ENCODE measurements around the gene LRP2BP. TPM values are rescaled to one million over a fixed set of nuclear protein-coding genes. Genes with fewer than 3 reads are reported as not detected.

LRP2BP gene
- total RNA-seq, 1 experiment from 2014 or later, result 0.33 TPM

DNA sequence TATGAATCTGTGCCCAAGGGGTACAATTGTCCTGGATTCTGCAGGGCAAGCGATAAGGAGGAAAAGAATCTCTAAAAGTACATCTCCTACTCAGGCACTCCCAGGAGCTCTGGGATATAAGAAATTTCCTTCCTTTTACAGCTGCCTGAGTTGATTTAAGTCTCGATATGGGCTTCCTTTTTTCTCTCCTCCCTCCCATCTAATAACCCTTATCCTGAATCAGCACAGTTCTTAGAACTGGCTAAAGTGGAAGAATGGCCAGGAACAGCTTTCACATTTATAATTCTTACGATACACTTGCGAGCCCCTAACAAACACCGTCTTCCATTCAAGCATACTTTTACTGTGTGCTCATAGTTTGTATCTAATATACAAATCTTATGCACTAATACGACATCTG is 21.2 kb downstream of the LRP2BP start:
- CTCF ChIA-PET, result no interaction called here
- TF ChIP-seq, protein P1, sequence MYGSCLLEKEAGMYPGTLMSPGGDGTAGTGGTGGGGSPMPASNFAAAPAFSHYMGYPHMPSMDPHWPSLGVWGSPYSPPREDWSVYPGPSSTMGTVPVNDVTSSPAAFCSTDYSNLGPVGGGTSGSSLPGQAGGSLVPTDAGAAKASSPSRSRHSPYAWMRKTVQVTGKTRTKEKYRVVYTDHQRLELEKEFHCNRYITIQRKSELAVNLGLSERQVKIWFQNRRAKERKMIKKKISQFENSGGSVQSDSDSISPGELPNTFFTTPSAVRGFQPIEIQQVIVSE (CRISPR knock-in tag; IDR thresholded peaks at IDR 0.05; ENCODE audit: borderline replicate concordance), result no peak
- no peak for TF ChIP-seq NFE2L1 (CRISPR knock-in tag; IDR thresholded peaks at IDR 0.05)
- TF ChIP-seq, protein P2, sequence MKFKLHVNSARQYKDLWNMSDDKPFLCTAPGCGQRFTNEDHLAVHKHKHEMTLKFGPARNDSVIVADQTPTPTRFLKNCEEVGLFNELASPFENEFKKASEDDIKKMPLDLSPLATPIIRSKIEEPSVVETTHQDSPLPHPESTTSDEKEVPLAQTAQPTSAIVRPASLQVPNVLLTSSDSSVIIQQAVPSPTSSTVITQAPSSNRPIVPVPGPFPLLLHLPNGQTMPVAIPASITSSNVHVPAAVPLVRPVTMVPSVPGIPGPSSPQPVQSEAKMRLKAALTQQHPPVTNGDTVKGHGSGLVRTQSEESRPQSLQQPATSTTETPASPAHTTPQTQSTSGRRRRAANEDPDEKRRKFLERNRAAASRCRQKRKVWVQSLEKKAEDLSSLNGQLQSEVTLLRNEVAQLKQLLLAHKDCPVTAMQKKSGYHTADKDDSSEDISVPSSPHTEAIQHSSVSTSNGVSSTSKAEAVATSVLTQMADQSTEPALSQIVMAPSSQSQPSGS (CRISPR knock-in tag; IDR thresholded peaks at IDR 0.05; ENCODE audit: borderline replicate concordance, low read depth), result no peak
- TF ChIP-seq NR2C2 (CRISPR knock-in tag; IDR thresholded peaks at IDR 0.05), result no peak
- TF ChIP-seq FOXP1 (CRISPR knock-in tag; IDR thresholded peaks at IDR 0.05; ENCODE audit: borderline replicate concordance), result no peak
- TF ChIP-seq, protein P3, sequence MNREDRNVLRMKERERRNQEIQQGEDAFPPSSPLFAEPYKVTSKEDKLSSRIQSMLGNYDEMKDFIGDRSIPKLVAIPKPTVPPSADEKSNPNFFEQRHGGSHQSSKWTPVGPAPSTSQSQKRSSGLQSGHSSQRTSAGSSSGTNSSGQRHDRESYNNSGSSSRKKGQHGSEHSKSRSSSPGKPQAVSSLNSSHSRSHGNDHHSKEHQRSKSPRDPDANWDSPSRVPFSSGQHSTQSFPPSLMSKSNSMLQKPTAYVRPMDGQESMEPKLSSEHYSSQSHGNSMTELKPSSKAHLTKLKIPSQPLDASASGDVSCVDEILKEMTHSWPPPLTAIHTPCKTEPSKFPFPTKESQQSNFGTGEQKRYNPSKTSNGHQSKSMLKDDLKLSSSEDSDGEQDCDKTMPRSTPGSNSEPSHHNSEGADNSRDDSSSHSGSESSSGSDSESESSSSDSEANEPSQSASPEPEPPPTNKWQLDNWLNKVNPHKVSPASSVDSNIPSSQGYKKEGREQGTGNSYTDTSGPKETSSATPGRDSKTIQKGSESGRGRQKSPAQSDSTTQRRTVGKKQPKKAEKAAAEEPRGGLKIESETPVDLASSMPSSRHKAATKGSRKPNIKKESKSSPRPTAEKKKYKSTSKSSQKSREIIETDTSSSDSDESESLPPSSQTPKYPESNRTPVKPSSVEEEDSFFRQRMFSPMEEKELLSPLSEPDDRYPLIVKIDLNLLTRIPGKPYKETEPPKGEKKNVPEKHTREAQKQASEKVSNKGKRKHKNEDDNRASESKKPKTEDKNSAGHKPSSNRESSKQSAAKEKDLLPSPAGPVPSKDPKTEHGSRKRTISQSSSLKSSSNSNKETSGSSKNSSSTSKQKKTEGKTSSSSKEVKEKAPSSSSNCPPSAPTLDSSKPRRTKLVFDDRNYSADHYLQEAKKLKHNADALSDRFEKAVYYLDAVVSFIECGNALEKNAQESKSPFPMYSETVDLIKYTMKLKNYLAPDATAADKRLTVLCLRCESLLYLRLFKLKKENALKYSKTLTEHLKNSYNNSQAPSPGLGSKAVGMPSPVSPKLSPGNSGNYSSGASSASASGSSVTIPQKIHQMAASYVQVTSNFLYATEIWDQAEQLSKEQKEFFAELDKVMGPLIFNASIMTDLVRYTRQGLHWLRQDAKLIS (CRISPR knock-in tag; IDR thresholded peaks at IDR 0.05; ENCODE audit: borderline replicate concordance), result no peak
- TF ChIP-seq, protein P4, sequence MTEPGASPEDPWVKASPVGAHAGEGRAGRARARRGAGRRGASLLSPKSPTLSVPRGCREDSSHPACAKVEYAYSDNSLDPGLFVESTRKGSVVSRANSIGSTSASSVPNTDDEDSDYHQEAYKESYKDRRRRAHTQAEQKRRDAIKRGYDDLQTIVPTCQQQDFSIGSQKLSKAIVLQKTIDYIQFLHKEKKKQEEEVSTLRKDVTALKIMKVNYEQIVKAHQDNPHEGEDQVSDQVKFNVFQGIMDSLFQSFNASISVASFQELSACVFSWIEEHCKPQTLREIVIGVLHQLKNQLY (CRISPR knock-in tag; IDR thresholded peaks at IDR 0.05), result no peak
- TF ChIP-seq, protein P5, sequence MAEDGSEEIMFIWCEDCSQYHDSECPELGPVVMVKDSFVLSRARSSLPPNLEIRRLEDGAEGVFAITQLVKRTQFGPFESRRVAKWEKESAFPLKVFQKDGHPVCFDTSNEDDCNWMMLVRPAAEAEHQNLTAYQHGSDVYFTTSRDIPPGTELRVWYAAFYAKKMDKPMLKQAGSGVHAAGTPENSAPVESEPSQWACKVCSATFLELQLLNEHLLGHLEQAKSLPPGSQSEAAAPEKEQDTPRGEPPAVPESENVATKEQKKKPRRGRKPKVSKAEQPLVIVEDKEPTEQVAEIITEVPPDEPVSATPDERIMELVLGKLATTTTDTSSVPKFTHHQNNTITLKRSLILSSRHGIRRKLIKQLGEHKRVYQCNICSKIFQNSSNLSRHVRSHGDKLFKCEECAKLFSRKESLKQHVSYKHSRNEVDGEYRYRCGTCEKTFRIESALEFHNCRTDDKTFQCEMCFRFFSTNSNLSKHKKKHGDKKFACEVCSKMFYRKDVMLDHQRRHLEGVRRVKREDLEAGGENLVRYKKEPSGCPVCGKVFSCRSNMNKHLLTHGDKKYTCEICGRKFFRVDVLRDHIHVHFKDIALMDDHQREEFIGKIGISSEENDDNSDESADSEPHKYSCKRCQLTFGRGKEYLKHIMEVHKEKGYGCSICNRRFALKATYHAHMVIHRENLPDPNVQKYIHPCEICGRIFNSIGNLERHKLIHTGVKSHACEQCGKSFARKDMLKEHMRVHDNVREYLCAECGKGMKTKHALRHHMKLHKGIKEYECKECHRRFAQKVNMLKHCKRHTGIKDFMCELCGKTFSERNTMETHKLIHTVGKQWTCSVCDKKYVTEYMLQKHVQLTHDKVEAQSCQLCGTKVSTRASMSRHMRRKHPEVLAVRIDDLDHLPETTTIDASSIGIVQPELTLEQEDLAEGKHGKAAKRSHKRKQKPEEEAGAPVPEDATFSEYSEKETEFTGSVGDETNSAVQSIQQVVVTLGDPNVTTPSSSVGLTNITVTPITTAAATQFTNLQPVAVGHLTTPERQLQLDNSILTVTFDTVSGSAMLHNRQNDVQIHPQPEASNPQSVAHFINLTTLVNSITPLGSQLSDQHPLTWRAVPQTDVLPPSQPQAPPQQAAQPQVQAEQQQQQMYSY (CRISPR knock-in tag; IDR thresholded peaks at IDR 0.05), result no peak
- TF ChIP-seq, protein P6, sequence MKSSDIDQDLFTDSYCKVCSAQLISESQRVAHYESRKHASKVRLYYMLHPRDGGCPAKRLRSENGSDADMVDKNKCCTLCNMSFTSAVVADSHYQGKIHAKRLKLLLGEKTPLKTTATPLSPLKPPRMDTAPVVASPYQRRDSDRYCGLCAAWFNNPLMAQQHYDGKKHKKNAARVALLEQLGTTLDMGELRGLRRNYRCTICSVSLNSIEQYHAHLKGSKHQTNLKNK (CRISPR knock-in tag; IDR thresholded peaks at IDR 0.05), result no peak
- TF ChIP-seq OVOL2 (CRISPR knock-in tag; IDR thresholded peaks at IDR 0.05; ENCODE audit: borderline replicate concordance), result no peak
- no peak for TF ChIP-seq GABPB1 (CRISPR knock-in tag; IDR thresholded peaks at IDR 0.05)
- Mint-ChIP-seq H3K36me3 (peaks cover 5% of the 10 kb centered on the region; the same call in 1 of the 2 replicates), H3K4me1 (peaks cover 7% of the 10 kb centered on the region), H3K27ac (no peak overlapping the region; the same call in 1 of the 2 replicates), H3K4me3 (no peak overlapping the region), H3K9me3 (no peaks in the 10 kb centered on the region), H3K27me3 (ENCODE audit: low read depth) (no peaks in the 10 kb centered on the region)
- ATAC-seq, result no peak
- POLR2A ChIA-PET, result no interaction called here
- no peak for DNase-seq (ENCODE audit: low spot score)

DNA sequence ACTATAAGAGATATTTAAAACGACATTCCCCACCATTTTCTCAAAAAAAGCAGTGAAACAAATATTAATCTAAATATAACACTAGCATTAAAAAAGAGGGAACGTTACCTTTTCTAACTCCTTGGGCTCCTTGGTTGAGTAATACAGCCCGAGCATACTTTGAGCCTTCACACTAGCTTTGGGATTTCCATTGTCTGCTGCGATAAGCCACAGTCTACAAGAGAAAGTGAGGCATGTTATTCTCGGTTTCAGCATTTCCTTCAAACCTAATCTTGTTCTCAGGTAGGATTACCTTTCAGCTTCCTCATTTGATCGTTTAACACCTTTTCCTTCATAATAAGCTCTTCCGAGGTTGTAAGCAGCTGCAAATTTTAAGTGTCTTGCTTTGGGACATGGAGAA is 21.7 kb downstream of the LRP2BP start:
- H3K27ac Mint-ChIP-seq, result no peak overlapping the region
- TF ChIP-seq SMAD3 (CRISPR knock-in tag; IDR thresholded peaks at IDR 0.05; ENCODE audit: borderline replicate concordance) (no peak), MYBL2 (CRISPR knock-in tag; IDR thresholded peaks at IDR 0.05) (no peak), ZNF263 (CRISPR knock-in tag; IDR thresholded peaks at IDR 0.05; ENCODE audit: low read depth) (no peak), RORB (CRISPR knock-in tag; IDR thresholded peaks at IDR 0.05) (no peak), ZNF423 (CRISPR knock-in tag; IDR thresholded peaks at IDR 0.05) (no peak)
- TF ChIP-seq, protein P7, sequence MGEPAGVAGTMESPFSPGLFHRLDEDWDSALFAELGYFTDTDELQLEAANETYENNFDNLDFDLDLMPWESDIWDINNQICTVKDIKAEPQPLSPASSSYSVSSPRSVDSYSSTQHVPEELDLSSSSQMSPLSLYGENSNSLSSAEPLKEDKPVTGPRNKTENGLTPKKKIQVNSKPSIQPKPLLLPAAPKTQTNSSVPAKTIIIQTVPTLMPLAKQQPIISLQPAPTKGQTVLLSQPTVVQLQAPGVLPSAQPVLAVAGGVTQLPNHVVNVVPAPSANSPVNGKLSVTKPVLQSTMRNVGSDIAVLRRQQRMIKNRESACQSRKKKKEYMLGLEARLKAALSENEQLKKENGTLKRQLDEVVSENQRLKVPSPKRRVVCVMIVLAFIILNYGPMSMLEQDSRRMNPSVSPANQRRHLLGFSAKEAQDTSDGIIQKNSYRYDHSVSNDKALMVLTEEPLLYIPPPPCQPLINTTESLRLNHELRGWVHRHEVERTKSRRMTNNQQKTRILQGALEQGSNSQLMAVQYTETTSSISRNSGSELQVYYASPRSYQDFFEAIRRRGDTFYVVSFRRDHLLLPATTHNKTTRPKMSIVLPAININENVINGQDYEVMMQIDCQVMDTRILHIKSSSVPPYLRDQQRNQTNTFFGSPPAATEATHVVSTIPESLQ (CRISPR knock-in tag; IDR thresholded peaks at IDR 0.05), result no peak
- TF ChIP-seq, protein P3 (CRISPR knock-in tag; IDR thresholded peaks at IDR 0.05; ENCODE audit: borderline replicate concordance), result no peak

More for the DNA sequence above, 21.7 kb downstream of the LRP2BP start:
- Mint-ChIP-seq H3K36me3 (peaks cover 5% of the 10 kb centered on the region; the same call in 1 of the 2 replicates), H3K4me1 (peaks cover 11% of the 10 kb centered on the region), H3K9me3 (no peaks in the 10 kb centered on the region), H3K4me3 (no peak overlapping the region), H3K27me3 (ENCODE audit: low read depth) (no peaks in the 10 kb centered on the region)
- CTCF ChIA-PET, result no interaction called here
- ATAC-seq, result no peak
- no peak for DNase-seq (ENCODE audit: low spot score)
- POLR2A ChIA-PET, result no interaction called here

All from WTC11 (cell line).